AG04450 (cell line): ENCODE data around the gene MFSD2B. TPM values are rescaled to one million over a fixed set of nuclear protein-coding genes. Genes with fewer than 3 reads are reported as not detected.
A peak's percentile ranks its signal among the peaks of the same experiment; 100 is the strongest.

Source experiments
- CTCF ChIA-PET: fragments of 300-600, 350-600 bp; formaldehyde crosslinking; extraction: SDS; loops from one replicate; lab custom pipeline; 2022; ENCODE audit warnings: antibody characterized with exemption, inconsistent platforms; lab: Charles Lee
- POLR2A ChIA-PET: fragments of 350-600 bp; formaldehyde crosslinking; extraction: SDS; loops from one replicate; lab custom pipeline; 2021; ENCODE audit warnings: antibody characterized with exemption, inconsistent platforms; lab: Yijun Ruan, JAX
- DNase-seq: peaks from one replicate; pipeline ENCODE4 v3.0.0-alpha.2; 2011; ENCODE audit warnings: low read depth, low spot score
- H3K27ac ChIP-seq: one replicate; pipeline ENCODE4 v1.5.1; 2012; ENCODE audit warnings: low read depth, low read length, control low read depth
- H3K27me3 ChIP-seq: one replicate; pipeline ENCODE4 v1.6.0; 2012; ENCODE audit warnings: low read length; ENCODE audit not compliant: control insufficient read depth, insufficient read depth
- H3K4me3 ChIP-seq: 2 replicates; pipeline ENCODE4 v1.5.1; 2011; ENCODE audit warnings: mild to moderate bottlenecking, low read depth, low read length, control low read depth
- H3K9me3 ChIP-seq: 2 replicates; pipeline ENCODE4 v1.5.1; 2012; ENCODE audit warnings: low read length; ENCODE audit not compliant: control insufficient read depth, insufficient read depth
- polyA plus RNA-seq: library from polyadenylated mRNA; depleted of rRNA; stranded (reverse); fragments of >200 nt; gene quantifications from 2 replicates; pipeline ENCODE4 v1.2.3, GENCODE V29; 2011
- TF ChIP-seq, protein P1 (sequence below): IDR thresholded peaks from 2 replicates; pipeline ENCODE4 v1.5.1; 2011; ENCODE audit warnings: low read depth, low read length, control low read depth, inconsistent platforms

The MFSD2B gene
- polyA plus RNA-seq, 1 experiment: 0.05 TPM

DNA sequence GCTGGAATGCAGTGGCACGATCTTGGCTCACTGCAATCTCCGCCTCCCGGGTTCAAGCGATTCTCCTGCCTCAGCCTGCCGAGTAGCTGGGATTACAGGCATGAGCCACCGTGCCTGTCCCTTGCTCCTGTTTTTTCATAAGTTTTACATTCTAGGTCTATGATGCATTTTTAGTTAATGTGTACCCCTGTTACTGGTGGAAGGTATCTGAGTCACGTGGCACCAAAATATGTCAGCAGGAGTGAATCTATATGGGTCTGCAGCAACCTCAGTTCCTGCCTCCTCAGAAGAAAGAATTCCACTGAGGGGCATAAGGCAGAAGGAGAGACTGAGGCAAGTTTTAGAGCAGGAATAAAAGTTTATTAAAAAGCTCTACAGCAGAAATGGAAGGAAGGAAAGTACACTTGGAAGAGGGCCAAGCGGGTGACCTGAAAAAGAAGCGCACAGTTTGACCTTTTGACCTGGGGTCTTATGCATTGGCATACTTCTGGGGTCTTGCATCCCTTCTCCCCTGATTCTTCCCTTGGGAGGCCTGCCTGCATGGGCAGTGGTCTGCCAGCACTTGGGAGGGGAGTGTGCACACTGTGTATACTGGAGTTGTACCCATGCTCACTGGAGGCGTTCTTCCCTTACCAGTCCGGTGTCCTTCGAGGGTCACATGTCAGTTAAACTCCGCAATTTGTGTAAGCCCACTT is 1.1 kb upstream of the MFSD2B start:
- ChIA-PET CTCF (interaction anchor here (0.6 kb wide), 1 partner anchor 401 kb away, joined by 3 read pairs; no protein-coding TSS in a partner anchor), POLR2A (no interaction called here)
- Histone ChIP-seq H3K27me3 (no peaks in the 10 kb centered on the region), H3K4me3 (no peak overlapping the region), H3K27ac (no peak overlapping the region), H3K9me3 (no peaks in the 10 kb centered on the region; the same call in 1 of the 2 replicates)
- TF ChIP-seq, protein P1, sequence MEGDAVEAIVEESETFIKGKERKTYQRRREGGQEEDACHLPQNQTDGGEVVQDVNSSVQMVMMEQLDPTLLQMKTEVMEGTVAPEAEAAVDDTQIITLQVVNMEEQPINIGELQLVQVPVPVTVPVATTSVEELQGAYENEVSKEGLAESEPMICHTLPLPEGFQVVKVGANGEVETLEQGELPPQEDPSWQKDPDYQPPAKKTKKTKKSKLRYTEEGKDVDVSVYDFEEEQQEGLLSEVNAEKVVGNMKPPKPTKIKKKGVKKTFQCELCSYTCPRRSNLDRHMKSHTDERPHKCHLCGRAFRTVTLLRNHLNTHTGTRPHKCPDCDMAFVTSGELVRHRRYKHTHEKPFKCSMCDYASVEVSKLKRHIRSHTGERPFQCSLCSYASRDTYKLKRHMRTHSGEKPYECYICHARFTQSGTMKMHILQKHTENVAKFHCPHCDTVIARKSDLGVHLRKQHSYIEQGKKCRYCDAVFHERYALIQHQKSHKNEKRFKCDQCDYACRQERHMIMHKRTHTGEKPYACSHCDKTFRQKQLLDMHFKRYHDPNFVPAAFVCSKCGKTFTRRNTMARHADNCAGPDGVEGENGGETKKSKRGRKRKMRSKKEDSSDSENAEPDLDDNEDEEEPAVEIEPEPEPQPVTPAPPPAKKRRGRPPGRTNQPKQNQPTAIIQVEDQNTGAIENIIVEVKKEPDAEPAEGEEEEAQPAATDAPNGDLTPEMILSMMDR: no peak
- no peak for DNase-seq

DNA sequence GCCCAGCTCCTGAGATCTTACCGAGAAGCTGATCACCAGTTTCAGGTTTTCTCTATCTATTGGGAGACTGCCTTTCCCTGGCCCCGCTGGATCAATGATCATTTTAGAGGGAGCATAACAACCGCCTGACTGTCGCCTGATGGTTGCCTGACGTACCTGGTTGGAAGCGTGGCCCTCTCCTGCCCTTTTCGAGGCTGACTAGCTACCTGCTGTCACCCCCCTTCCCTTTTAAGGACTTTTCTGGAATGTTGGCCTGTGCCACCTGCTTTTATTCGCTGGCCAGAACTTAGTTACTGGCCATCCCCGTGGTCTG is 562 bp upstream of the MFSD2B start:
- no peak overlapping the region for H3K27ac ChIP-seq
- DNase-seq: no peak
- no peak overlapping the region for H3K4me3 ChIP-seq
- H3K9me3 ChIP-seq: no peaks in the 10 kb centered on the region; the same call in 1 of the 2 replicates
- CTCF ChIA-PET: interaction anchor here (0.6 kb wide), 1 partner anchor 401 kb away, joined by 3 read pairs; no protein-coding TSS in a partner anchor
- TF ChIP-seq, protein P1: no peak
- no peaks in the 10 kb centered on the region for H3K27me3 ChIP-seq
- POLR2A ChIA-PET: no interaction called here

DNA sequence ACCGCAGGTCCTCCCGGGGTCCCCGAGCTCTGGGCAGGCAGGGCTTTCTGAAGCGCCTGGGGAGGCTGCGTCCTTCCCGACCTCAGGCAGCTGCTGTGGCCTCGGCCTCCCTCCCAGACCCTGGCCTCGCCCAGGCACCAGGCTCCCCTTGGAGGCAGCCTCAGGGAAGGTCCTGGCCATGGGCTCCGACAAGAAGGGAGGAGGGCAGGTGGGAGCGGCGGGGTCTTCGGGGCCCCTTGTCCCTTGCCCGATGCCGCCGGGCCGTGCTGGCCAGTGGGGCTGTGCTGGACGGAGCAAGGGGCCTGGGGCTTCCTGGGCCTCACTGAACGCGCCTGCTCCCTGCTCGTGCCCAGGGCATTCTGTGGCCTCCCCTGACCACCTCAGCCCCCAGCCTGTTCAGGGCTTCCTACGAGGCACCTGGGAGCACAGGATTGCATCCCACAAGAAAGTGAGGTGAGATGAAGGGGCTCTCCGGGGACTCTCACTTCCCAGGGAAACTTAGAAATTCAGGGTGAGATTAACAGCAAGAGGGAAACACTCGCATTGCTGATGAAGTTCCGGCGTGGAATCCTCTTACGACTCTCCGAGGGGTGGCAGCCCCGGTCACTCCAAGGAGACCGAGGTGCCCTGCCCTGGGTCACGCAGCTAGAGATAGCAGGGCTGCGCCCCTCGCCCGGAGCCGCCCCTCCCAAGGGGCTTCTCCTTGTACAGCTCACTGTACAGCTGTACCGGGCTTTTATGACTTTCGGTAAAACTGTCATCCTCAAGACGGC is 778 bp downstream of the MFSD2B start:
- Histone ChIP-seq H3K9me3 (no peaks in the 10 kb centered on the region; the same call in 1 of the 2 replicates), H3K27ac (no peak overlapping the region), H3K27me3 (no peaks in the 10 kb centered on the region), H3K4me3 (peak overlapping the region; percentile 53; the same call in 1 of the 2 replicates)
- no peak for DNase-seq
- ChIA-PET POLR2A (no interaction called here), CTCF (interaction anchor here (0.5 to 2.1 kb wide), 2 partner anchors 35 to 84 kb away, joined by 3 to 5 read pairs; partner anchors contain the start of gene ATAD2B)
- TF ChIP-seq, protein P1: no peak

DNA sequence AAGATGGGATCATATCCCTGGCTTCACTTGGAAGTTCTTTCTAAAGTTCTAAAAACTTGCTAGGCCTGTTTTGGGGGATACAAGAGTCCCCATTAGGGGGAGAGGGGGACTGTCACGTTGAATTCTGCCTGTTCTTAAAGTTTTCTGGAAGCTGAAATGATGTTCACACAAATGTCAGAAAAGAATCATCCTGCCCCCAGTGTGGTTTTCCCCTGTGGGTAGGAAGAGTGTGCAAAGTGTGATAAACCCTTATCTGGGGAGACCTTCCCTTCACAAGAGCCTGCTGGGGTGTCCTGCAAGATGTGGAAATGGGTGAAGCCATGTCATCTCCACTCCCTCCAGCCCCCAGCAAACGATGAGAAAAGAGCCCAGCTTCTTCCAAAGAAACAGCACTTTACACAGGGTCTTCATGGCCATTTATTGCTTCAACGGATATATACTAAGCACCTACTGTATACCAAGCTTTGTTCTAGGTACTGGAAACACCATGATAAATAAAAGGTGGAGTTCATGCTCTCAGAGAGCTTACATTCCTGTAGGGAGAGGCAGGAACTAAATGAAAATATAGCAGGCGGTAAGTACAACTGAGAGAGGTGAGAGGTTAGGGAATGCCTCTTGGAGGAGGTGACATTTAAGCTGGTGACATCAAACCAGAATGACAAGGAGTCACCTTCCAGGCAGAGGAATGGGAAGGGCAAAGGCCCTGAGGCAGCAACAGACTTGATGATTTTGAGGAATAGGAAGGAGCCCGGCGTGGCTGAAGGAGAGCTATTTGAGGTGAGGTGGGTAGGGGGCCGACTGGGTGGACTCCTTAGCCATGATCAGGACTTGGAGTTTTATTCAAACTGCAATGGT is 1.6 kb downstream of the MFSD2B start:
- TF ChIP-seq, protein P1: no peak
- ChIA-PET CTCF (interaction anchor here (2.1 kb wide), 1 partner anchor 84 kb away, joined by 5 read pairs; the partner anchor contains the start of gene ATAD2B), POLR2A (no interaction called here)
- no peak for DNase-seq
- Histone ChIP-seq H3K27ac (no peak overlapping the region), H3K4me3 (no peak overlapping the region), H3K27me3 (no peaks in the 10 kb centered on the region), H3K9me3 (no peaks in the 10 kb centered on the region; the same call in 1 of the 2 replicates)
